Stimulated activated CD8-positive, alpha-beta memory T cell treated with anti-CD3 and anti-CD28 coated beads, Interleukin-15, amount 100 ng/mL, for 4 hours (primary cell): ENCODE measurements around the gene EHD3.

Source experiments
- DNase-seq, 2 donors: peaks; one replicate each; pipeline ENCODE4 v3.0.0-alpha.2; 2020; ENCODE audit warnings: low read depth in 2 of 2

The EHD3 gene

DNA sequence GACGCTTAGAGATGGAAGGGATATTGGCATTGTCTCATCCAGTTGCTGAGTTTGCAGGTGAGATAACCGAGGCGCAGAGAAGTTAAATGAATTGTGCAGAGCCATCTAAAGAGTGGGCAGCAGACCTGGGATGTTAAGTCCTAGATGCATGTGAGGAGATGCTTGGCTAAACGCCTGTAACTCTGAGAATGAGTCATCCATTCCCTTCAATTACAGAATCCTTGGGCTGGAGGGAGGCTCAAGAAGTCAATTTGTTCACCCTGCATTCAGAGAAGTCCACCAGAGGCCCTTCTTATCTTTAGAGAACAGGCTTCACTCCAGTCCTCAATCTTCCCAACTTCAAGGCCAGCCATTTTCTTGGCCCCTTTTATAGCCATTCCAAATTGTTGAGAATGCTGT lies 1.6 kb downstream of the EHD3 start:
- no peak for DNase-seq

DNA sequence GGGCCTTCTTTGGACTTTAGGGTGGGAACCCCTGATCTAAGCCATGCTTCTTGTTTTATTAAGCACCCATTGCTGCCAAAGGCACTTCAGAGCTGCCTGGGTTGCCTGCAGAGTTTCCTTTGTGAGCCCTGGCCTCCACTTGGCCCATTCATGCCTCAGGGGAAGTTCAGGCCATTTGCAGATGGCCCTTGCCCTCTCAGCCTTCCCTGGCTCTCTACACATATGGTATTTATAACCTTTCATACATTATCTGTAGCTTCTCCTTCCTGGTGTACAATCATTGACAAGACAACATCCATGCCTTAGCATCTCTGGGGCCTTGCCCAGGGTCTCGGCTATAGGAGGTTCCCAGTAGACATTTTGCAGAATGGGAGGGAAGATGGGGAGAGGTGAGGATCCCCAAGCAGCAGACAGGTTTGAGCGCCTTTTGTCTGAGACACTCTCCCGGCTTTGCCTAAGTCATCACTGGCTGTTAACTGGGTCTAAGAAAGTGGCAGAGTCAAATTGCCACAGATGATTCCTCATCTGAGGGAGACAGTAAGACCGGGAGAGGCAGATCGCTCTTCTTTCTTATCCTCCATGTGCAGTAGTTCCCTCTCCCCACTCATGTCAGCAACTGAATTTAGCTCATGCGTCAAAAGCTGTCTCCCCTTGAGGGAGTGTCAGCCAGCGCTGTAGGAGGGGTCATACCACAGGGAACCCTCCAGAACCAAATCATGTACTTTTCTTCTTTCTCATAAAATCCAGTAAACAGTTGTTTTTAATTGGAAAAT lies 2.7 kb downstream of the EHD3 start:
- DNase-seq, result no peak

DNA sequence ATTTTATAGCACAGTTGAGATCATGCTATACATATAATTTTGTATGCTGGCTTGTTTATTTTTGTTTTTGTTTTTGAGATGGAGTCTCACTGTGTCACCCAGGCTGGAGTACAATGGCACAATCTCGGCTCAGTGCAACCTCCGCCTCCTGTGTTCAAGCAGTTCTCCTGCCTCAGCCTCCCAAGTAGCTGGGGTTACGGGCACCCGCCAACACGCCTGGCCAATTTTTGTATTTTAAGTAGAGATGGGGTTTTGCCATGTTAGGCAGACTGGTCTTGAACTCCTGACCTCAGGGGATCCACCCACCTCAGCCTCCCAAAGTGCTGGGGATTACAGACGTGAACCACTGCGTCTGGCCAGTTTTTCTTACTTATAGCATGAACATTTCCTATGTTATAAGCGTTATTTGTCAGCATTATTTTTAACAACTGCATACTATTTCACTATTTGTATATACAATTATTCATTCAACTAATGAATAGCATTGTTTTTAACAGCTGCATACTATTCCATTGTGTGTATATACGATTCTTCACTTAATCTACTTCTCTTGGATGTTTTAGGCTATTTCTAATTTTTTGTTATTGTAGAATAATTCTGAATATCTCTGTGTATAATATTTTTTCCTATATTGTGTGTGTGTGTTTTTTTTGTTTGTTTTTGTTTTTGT lies 3.5 kb downstream of the EHD3 start:
- DNase-seq, result no peak

DNA sequence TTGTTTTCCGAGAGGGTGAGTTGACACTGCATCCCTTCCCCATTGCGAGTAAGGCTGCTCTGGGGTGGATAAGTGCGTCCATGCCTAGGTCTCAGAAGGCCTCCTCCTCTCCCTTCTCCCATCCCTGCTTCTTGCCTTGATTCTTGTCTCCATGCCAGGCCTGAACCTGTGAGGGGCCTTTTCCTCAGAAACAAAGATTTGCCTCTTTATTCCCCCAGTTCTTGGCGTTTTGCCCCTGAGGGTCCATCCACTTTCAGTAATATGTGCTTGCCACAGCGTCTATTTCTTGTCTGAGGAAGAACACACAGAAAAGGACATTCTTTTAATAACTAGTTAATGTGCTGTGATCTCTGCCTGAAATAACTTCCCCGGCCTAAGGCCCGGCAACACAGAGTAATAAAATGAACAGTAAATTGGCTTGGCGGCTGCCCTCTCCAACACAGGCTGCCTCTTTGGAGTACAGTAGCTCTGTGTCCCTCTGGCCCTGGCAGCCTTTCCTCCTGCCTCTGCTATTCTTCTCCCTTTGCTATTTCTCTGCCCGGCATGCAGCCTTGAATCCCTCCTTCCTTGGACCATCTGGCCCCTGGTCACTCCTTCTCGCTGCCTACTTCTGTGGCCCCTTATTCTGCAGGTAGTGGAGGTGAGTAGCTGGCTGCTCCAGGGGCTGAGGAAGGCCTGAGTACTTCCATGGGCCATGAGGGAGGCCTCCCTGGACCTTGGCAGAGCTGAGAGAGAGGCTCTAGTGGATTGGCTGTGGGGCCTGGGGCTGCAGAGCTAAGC lies 4.4 kb downstream of the EHD3 start:
- no peak for DNase-seq

DNA sequence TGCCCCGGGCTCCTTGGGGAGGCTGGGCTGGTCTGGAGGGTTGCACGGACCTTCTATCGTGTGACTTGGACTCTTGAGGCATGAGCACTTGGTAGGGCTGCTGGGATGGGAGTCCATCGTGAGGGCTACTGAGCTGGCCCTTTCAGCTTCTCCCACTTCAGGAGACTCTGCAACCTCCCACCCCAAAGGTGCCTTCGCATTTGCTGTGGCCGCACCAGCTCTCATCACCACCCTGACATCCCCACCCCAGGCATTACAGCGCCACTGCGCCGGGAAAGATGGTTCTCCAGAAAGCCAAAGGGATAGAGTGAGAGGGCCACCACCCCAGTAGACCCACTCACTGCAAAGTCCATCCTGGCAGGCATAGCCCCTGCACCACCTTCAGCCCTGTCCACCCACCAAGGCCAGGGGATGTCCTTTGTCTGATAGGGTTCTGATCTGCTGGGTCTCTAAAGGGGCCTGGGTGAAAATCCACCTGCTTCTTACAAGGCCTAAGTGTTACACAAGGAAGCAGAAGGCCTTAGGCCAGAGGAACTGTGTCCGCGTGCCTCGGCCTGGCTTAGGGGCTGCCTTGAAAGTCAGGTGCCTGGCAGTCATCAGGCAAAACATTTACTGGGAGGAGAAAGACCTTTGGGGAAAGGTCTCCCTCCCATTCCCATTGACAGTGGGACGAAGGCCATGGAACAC lies 5.1 kb downstream of the EHD3 start:
- no peak for DNase-seq

DNA sequence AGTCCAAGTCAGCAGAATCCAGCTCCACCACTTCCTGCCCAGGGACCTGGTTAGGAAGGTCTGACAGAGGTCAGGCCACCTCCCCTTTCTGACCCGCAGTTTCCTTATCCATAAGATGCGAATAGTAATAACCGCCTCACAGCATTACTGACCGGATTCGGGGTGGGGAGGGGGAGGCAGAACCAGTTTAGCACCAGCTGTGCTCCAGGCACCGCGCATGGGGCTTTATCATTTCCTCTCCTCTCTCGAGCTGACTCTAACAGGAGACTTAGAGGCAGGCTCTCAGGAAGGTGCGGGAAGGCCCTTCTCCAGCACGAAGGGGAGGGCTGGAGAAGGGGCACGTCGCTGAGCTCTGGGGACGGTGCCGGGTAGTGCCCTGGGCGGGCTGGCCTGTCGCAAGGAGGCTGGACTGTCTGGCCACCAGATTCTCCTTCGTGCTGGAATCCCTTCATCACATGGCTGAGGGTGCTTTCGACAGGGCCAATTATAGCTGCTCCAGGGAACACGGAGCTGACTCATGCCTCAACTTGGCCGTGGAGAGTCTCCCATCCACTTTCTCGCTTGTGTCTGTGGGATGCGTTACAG lies 5.7 kb downstream of the EHD3 start:
- DNase-seq, result no peak

DNA sequence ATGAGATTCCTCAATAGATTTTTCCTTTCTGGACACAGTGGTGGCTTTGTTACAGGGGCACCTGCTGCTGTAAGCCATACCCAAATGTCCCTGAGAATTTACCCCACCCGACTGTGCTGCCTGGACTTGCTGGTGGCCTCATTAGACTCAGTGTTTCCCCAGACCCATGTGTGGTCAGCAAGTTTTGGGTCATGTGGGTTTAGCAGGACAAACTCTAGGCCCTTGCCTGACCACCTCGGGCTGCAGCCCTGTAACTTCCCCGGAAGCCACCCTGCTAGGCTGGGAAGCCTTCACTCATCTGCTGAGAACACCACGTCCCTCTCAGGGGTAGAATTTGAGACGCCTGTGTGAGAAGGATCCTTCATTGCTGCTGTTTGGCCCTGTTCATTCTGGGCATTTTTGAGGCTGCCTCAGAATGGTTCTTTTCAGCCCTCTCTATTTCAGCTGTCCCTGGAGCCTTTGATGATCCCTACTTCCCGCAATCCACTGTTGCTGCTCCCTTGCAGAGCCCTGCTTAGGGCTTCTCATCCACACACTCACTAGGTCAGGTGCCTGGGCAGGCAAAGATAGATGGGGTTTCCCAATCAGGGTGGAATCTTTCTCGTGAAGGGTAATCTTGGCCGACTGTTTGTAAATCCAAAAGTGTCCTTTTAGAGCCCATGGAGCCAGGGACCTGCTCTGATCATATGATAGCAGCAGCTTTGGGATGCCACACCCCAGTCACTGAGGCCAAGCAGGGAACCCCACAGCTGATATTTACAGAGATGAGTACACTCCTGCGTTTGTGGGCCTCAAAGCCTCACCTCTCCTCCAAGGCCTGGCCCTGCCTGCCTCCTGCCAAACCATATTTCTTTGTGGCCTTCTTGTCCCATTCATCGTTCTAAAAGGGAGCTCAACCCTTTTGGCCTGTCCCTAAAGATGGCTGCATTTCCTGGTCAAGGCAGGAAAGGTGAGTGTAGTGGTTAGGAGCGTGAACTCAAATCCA lies 6.7 kb downstream of the EHD3 start:
- DNase-seq, result no peak

DNA sequence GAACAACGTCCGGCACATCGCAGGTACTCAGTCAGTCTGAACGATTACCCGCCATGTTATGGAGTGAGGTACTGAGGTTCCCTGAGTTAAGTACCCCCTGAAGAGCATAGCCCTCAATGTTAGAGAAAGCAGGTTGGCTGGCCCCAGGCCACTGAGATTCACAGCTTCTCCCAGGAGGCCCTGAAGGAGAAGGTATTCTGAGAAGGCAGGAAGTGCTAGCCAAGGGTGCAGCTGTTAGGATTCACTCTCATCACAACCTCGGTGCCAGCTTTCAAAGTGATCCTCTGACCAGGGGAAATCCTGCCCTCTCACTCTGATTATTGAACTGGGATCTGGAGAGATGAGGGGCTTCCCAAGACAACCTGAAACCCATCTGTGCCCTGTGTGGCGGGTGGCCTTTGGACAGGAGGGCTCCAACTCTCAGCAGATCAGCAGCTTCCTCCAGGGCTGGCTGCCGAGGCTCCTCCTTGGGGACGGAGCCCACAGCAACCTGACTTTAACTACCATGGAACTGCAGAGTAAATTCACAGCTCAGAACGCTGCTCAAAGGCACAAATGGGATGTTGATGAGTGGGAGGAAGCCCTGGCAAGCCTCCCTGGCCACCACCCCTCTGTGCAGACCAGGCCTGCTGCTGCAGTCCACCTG lies 7.8 kb downstream of the EHD3 start:
- DNase-seq, result no peak

DNA sequence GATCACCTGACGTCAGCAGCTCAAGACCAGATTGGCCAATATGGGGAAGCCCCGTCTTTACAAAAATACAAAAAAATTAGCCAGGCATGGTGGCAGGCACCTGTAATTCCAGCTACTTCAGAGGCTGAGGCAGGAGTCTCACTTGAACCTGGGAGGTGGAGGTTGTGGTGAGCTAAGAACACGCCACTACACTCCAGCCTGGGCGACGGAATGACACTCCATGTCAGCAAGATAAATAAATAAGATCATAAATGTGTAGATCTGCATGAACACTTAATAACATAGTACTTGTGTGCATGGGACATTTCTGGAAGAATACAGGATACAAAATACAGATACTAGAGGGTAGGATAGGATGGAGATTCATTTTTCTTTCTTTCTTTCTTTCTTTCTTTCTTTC lies 9.1 kb downstream of the EHD3 start:
- no peak for DNase-seq

DNA sequence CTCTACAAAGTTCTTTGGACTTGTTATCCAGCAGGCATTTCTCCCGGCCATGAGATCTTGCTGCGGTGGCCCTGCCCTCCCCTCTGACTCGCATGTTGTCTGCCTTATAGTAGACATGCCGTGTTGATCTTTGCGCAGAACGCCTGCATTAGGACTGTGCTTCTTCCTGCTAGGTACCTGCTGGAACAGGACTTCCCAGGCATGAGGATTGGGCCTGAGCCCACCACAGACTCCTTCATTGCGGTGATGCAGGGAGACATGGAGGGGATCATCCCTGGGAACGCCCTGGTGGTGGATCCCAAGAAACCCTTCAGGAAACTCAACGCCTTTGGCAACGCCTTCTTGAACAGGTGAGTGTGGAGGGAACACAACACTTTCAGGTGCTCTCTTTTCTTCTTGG lies 10.1 kb downstream of the EHD3 start:
- DNase-seq, result no peak

DNA sequence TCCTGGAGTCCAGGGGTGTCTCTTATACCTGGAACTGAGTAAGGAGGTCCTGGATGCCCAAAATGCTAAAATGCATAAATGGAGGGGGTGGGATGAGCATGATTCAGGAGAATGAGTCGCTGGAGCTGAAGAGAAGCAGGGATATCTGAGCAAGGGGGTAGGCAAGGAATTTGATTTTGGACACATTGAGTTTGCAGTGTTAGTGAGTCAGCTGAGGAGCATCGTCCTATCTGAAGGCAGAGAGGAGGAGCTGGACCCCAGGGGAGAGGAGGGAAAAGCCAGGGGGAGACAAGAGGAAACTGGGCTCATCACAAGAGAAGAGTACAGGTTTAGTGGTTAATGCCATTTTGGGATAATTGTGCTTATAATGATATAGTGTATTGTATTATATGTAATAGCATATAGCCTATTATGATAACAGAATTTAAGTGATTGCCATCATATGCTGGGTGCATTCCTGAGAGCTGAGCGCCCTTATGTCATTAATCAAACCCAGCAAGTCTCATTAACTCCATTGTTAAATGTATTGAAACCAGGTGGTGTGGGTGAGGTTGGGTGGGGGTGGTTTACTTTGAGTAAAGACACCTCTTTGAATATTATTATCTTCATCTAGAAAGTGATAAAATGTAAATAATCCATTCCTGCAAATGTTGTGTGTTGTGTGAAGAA lies 12.4 kb downstream of the EHD3 start:
- no peak for DNase-seq

DNA sequence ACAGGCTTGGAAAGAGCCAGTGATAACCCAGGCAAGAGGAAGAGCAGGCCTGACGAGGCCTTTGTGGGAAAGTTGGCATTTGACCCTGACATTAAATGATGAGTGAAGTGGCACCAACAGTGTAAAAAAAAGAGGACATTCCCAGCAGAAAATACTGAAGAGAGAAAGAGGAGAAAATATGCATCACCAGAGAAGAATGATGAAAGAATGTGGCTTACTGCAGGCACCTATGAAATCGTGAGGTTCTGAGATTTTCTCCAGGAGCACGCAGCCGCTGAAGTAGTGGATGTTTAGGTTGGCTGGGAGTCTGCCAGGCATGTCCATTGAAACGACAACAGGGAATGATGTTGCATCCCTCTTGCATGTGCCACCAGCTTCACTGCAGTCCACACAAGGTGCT lies 13.8 kb downstream of the EHD3 start:
- no peak for DNase-seq

DNA sequence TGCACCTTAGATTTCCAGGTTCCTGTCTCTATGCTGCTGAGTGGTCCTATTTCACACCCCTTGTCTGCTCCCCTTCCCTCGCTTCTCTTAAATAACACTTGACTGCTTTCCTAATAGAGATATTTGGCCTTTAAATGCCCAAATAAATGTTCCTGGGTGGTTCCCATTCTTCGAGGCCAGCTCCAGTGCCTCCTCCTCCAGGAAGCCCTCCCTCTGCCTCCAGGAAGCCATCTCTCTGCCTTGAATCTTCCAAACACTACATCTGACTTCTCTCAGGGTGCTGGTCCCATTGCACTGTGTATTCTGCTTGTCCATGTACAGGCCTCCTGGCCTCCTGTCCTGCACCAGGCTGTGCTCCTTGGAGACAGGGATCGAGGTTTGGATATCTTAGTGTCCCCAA lies 14.2 kb downstream of the EHD3 start:
- no peak for DNase-seq

DNA sequence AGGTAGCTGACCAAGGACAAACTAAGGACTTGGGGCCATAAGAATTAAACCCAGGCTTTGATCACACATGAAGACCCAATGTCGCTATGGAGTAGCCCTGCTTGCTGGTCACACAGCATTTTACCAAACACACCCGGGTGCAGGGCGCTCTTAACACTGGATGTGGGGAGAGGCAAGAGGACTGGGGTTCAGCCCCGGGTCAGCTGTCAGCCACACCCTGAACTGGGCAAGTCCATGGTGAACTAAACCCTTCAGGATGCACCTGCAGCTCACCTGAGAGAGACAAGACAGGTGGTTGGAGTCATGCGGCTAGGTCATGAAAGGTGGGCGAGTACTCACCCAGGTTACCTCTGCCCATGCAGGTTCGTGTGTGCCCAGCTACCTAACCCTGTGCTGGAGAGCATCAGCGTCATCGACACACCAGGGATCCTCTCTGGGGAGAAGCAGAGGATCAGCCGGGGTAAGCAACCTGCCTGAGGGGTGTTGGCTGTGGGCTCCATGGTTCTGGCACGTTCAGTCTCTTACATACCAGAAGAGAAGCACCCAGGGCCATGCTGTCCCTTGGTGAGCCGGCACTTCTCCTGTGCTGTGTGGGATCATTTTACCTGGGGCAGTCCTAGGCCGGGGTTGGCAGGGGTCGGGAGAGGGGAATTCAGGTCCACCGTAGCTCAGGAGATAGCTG lies 15.2 kb downstream of the EHD3 start:
- DNase-seq, result no peak

DNA sequence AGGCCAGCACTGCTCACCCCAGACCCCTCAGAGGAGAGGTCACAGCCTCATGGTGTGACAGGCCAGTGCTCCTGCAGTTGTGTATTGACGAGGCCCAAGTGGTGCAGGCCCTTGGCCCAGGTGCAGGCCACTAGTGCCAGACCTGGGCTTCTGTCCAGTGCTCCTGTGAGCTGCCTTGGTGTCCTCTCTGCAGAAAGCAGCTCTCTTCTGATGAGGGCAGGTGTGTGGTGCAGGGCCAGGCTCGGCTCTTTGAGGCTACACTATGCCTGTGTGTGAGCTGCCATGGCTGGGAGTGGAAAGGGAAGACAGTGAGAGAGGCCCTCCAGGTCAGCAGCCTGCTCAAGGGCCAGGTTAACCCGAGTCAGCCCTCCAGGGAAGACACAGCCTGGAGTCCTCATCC lies 17.1 kb downstream of the EHD3 start:
- DNase-seq, result no peak

DNA sequence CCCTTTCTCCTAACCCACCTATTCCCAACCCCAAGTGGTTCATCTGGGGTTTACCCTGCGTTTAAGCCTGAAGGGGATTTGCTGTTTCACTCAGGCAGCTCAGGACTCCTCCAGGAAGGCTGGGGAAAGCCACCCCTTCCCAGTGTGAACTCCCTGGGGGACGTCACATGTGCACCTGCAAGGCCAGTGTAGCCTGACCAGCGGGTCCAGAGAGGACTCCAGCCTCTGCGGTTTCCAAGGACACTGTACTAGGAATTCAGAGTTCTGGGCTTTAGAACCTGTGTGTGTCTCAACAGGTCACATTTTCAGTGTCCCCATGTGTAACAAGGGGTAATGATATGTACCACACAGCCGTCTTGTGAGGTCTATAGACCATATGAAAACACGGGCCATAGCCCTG lies 17.9 kb downstream of the EHD3 start:
- no peak for DNase-seq

DNA sequence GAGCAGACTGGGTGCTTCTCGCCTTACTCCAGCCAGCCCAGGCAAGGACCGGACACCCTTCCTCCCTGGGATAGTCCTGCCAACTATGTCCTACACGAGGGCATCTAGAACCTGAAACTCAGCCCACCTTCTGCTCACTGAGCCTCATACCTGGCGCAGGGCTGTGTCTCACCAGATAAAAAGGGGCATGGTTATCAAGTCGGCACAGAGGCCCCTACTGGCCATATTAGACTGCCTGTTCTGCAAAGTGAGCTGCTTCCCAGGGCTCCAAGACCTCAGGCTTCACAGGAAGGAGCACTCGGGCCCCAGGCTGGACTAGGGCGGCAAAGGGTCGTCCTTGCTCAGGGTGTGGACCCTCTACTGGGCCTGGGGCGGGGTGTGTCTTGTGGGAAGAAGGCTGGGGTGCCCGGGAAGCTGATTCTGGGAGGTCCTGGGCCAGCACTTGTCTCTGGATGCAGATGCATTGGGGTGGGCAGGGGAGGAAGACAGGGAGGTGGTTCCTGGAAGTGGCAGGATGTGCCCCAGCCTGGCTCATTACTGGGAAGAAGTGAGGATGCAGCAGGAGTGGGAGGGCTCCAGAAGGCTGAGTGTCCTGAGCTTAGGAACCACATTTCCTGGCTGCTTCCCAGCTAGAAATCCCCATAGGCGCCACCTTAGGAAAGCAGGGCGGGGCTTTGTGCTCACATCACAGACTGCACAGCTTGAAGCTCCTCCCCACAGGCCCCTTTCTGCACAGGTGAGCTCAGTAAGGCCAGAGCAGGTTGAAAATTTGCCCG lies 19.6 kb downstream of the EHD3 start:
- DNase-seq, result no peak
